GM23248 (cell line): ENCODE data around the gene RICTOR.

Source experiments
- EZH2 ChIP-seq: fragments of 200-600 bp; sonication (generic); IDR thresholded peaks from 2 replicates; pipeline ENCODE4 v1.6.1; 2018; ENCODE audit warnings: antibody characterized with exemption, mild to moderate bottlenecking; ENCODE audit not compliant: insufficient read depth, poor library complexity, severe bottlenecking
- EZH2phosphoT487 ChIP-seq: fragments of 200-600 bp; sonication (generic); IDR thresholded peaks from 2 replicates; pipeline ENCODE4 v1.6.1; 2018; ENCODE audit warnings: antibody characterized with exemption, moderate library complexity, mild to moderate bottlenecking, low read depth; ENCODE audit not compliant: insufficient read depth

- TF ChIP-seq EZH2 (no peak), EZH2phosphoT487 (no peak)
Measured at GRCh38 chr5:38927470-38927869, 146.7 kb downstream of the RICTOR start.
